K562 (cell line): Measurements from ENCODE around the gene SHB. TPM values are rescaled to one million over a fixed set of nuclear protein-coding genes. Genes with fewer than 3 reads are reported as not detected.

Experiments
- ATAC-seq: fragments of 200-7000 bp; cut with Tn5 transposase; 3 replicates; pipeline ENCODE4 v1.9.1; 2020; ENCODE audit warnings: moderate library complexity
- BruUV-seq: library from RNA; stranded (reverse); fragments of 400-500 nt; replicated peaks from 2 replicates; lab custom pipeline; 2021; lab: Mats Ljungman, UMichigan
- CTCF ChIA-PET: fragments of 300-600 bp; formaldehyde crosslinking; extraction: SDS; loops from one replicate; lab custom pipeline; 2021; ENCODE audit warnings: low intra/inter-chr PET ratio; lab: Yijun Ruan, JAX
- POLR2A ChIA-PET: fragments of 300-600, 350-650 bp; sonication (Branson Sonifier 250); formaldehyde crosslinking; extraction: SDS; loops from one replicate; lab custom pipeline; 2021; ENCODE audit warnings: antibody characterized with exemption, inconsistent platforms; lab: Yijun Ruan, JAX
- DNase-seq, 4 experiments: peaks; one replicate each; pipeline versions ENCODE4 v3.0.0 to v3.0.0-alpha.2; 2011 to 2018; ENCODE audit warnings: low spot score in 3 of 4, mixed read lengths in 3 of 4; ENCODE audit errors: extremely low read depth in 1 of 4
- FAIRE-seq: peaks from 2 replicates; lab custom pipeline; 2011; peaks lifted over from hg19 to GRCh38; lab: Jason Lieb, UNC
- H2AFZ ChIP-seq: 2 replicates; pipeline ENCODE4 v1.6.0; 2011; ENCODE audit warnings: low read depth, low read length, control low read depth, inconsistent platforms
- H3K27ac ChIP-seq: fragments of 200-600 bp; 3 replicates; pipeline ENCODE4 v1.8.0; 2011; ENCODE audit warnings: low read depth, mild to moderate bottlenecking, control low read depth, inconsistent platforms, low read length, moderate library complexity, mixed read lengths; ENCODE audit errors: extremely low read depth
- H3K27me3 ChIP-seq, 2 experiments: fragments of 300-600 bp in 1 of 2; 2 replicates in 1 of 2; 3 replicates in 1 of 2; pipeline versions ENCODE4 v1.6.0 to v1.8.0; 2011; ENCODE audit warnings: inconsistent platforms in 2 of 2, low read length in 2 of 2, mild to moderate bottlenecking in 1 of 2, mixed read lengths in 1 of 2, moderate library complexity in 1 of 2; ENCODE audit not compliant: control insufficient read depth in 2 of 2, insufficient read depth in 2 of 2
- H3K36me3 ChIP-seq: fragments of 300-600 bp; 3 replicates; pipeline ENCODE4 v1.8.0; 2011; ENCODE audit warnings: mild to moderate bottlenecking, low read length, inconsistent platforms; ENCODE audit not compliant: control insufficient read depth, insufficient read depth
- H3K4me1 ChIP-seq, 2 experiments: fragments of 200-600 bp in 1 of 2; replicated peaks in 1 of 2; 2 replicates in 1 of 2; 3 replicates in 1 of 2; pipeline versions ENCODE4 v1.5.1 to v1.8.0; 2011; ENCODE audit warnings: inconsistent platforms in 2 of 2, low read length in 2 of 2, mild to moderate bottlenecking in 1 of 2, mixed read lengths in 1 of 2, moderate library complexity in 1 of 2; ENCODE audit not compliant: control insufficient read depth in 2 of 2, insufficient read depth in 2 of 2
- H3K4me2 ChIP-seq: 2 replicates; pipeline ENCODE4 v1.6.1; 2011; ENCODE audit warnings: low read length, control low read depth, inconsistent platforms, mixed read lengths; ENCODE audit not compliant: insufficient read depth
- H3K4me3 ChIP-seq: fragments of 200-600 bp; sonication (generic), shearing (Covaris generic); 2 replicates; pipeline ENCODE4 v1.5.1; 2016; ENCODE audit warnings: control low read depth, inconsistent platforms
- H3K79me2 ChIP-seq: fragments of 200-600 bp; 3 replicates; pipeline ENCODE4 v1.8.0; 2011; ENCODE audit warnings: low read length, inconsistent platforms; ENCODE audit not compliant: control insufficient read depth, insufficient read depth
- H3K9ac ChIP-seq, 2 experiments: 2 replicates each; pipeline versions ENCODE4 v1.6.0 to v1.6.1; 2011; ENCODE audit warnings: low read depth in 2 of 2, low read length in 2 of 2, control low read depth in 1 of 2, inconsistent platforms in 1 of 2, mild to moderate bottlenecking in 1 of 2, mixed read lengths in 1 of 2; ENCODE audit not compliant: insufficient read depth in 1 of 2
- H3K9me1 ChIP-seq: one replicate; pipeline ENCODE4 v1.6.0; 2011; ENCODE audit warnings: inconsistent platforms, mild to moderate bottlenecking, low read length, moderate library complexity; ENCODE audit not compliant: control insufficient read depth, insufficient read depth
- H3K9me3 ChIP-seq: replicated peaks from 2 replicates; pipeline ENCODE4 v1.5.1; 2011; ENCODE audit warnings: low read depth, low read length, inconsistent platforms; ENCODE audit not compliant: control insufficient read depth, insufficient read depth
- H4K20me1 ChIP-seq: replicated peaks from 2 replicates; pipeline ENCODE4 v1.6.1; 2011; ENCODE audit warnings: low read length, inconsistent platforms, mixed read lengths; ENCODE audit not compliant: control insufficient read depth, insufficient read depth
- PBX2 ChIP-seq, 2 experiments: IDR thresholded peaks in 1 of 2; conservative IDR thresholded peaks in 1 of 2; 2 replicates each; pipeline ENCODE4 v1.6.1; 2016; ENCODE audit warnings: low read depth in 2 of 2, mild to moderate bottlenecking in 1 of 2, missing compliant biosample characterization in 1 of 2, missing genetic modification characterization in 1 of 2, moderate library complexity in 1 of 2
- PKNOX1 ChIP-seq: fragments of 450-650 bp; IDR thresholded peaks from 2 replicates; pipeline ENCODE4 v1.6.1; 2016
- POLR2B ChIP-seq: fragments of 450-650 bp; IDR thresholded peaks from 2 replicates; pipeline ENCODE4 v1.6.1; 2018; ENCODE audit warnings: low read depth; ENCODE audit not compliant: partially characterized antibody
- WGBS: fragments of 100-300 bp; shearing (Covaris generic); methylation state at CpG from one replicate; pipeline ENCODE4 v1.1.6; 2016; ENCODE audit warnings: low coverage, mixed read lengths; ENCODE audit not compliant: insufficient coverage; ENCODE audit errors: missing lambda C conversion rate; 5-methylcytosine and 5-hydroxymethylcytosine counted together
- in situ Hi-C: fragments of 300-500 bp; cut with MboI; formaldehyde crosslinking; loops from 4 replicates; pipeline ENCODE4 v1.15.0; 2018; ENCODE audit warnings: inconsistent platforms, mixed read lengths
- intact Hi-C: fragments of 100-400 bp; cut with micrococcal nuclease; formaldehyde crosslinking; loops from 2 replicates; pipeline ENCODE4 v1.14.2; 2022
- polyA plus RNA-seq, 8 experiments: library from polyadenylated mRNA; depleted of rRNA in 4 of 8; stranded (reverse) in 5 of 8; unstranded in 3 of 8; fragments of >200 nt; fragmentation: Nextera tagmentation in 2 of 8; fragmentation: Illumina TruSeq in 1 of 8; extraction: Ambion mirVana in 2 of 8; extraction: Trizol in 1 of 8; gene quantifications; 2 replicates each; pipeline versions ENCODE4 v1.2.1 to v1.2.3, GENCODE V29; 2011 to 2014; ENCODE audit warnings: inconsistent platforms in 1 of 8, missing spikeins in 1 of 8
- total RNA-seq, 7 experiments: library from RNA; depleted of rRNA in 6 of 7; stranded (reverse); fragments of >200 nt in 6 of 7; fragmentation: Illumina TruSeq in 2 of 7; extraction: Trizol in 2 of 7; gene quantifications; 2 replicates each; pipeline versions ENCODE4 v1.2.1 to v1.2.3, GENCODE V29; 2011 to 2021; ENCODE audit warnings: low replicate concordance in 1 of 7

SHB gene
- total and polyA plus RNA-seq, 9 of the 15 experiments (the other 6 are each of a cell fraction or from before 2014, with no cell fraction given): 0.78 to 16.0 (median 5.3) TPM

- intact Hi-C loops (no loop called here), in situ Hi-C loops (no loop called here)
- no peak overlapping the region for H3K4me3 ChIP-seq
- ATAC-seq (no peak), DNase-seq (no peak), FAIRE-seq (no peak)
- no TSS peak for BruUV-seq
- H3K36me3 ChIP-seq: no peaks in the 10 kb centered on the region
- no peaks in the 10 kb centered on the region for H3K27me3 ChIP-seq
- 0 out of 4 replicates have a peak overlapping the region, but pooled peaks of 1 of the 2 experiments have one; percentile 15 for H3K9ac ChIP-seq
- H3K9me1 ChIP-seq: no peaks in the 10 kb centered on the region
- H2AFZ ChIP-seq: no peak overlapping the region
- no peaks in the 10 kb centered on the region for H3K9me3 ChIP-seq
- CTCF ChIA-PET: no interaction called here
- 0 out of 2 replicates have a peak, but pooled peaks have one; percentile 9 for TF ChIP-seq PKNOX1
- no peak for TF ChIP-seq POLR2B
- TF ChIP-seq PBX2 (CRISPR knock-in tag; IDR thresholded peaks at IDR 0.05; ENCODE audit: low read depth): no peak
- TF ChIP-seq PBX2 (tag; conservative IDR thresholded peaks at IDR 0.05; ENCODE audit: low read depth): peak; percentile 52
- no peaks in the 10 kb centered on the region; the same call in 2 of the 3 replicates for H3K79me2 ChIP-seq
- WGBS: 79% methylated on average over 4 of the region's 4 CpGs
- POLR2A ChIA-PET: interaction anchor here (0.7 to 1.2 kb wide), 5 partner anchors 26 to 184 kb away, joined by 3 to 4 read pairs (median 3); no protein-coding TSS in a partner anchor
- no peak overlapping the region for H3K27ac ChIP-seq
- no peak overlapping the region for H3K4me2 ChIP-seq
- H3K4me1 ChIP-seq: peaks cover 30 to 33% of the 10 kb centered on the region in 2 experiments
- peaks cover 16% of the 10 kb centered on the region; the same call in 1 of the 2 replicates for H4K20me1 ChIP-seq
These were observed 72.2 kb downstream of the SHB start for GRCh38 chr9:37996819-37997217.
